OCI-LY7 (cell line): Measurements from ENCODE around the gene DRG2. TPM values are rescaled to one million over a fixed set of nuclear protein-coding genes. Genes with fewer than 3 reads are reported as not detected.

Source experiments
- BruUV-seq: library from RNA; stranded (reverse); fragments of 400-500 nt; replicated peaks from 2 replicates; lab custom pipeline; 2021; lab: Mats Ljungman, UMichigan
- CTCF ChIA-PET: fragments of 300-600 bp; sonication (Branson Sonifier 250); formaldehyde crosslinking; loops from one replicate; lab custom pipeline; 2022; ENCODE audit warnings: antibody characterized with exemption; ENCODE audit not compliant: unreplicated experiment; lab: Charles Lee
- POLR2A ChIA-PET: fragments of 300-600 bp; sonication (Branson Sonifier 250); formaldehyde crosslinking; loops from one replicate; lab custom pipeline; 2022; ENCODE audit warnings: antibody characterized with exemption; lab: Charles Lee
- DNase-seq: peaks from one replicate; pipeline ENCODE4 v3.0.0-alpha.2; 2015; ENCODE audit warnings: low spot score
- H2AFZ ChIP-seq: fragments of 200-600 bp; sonication (generic), shearing (Covaris generic); 2 replicates; pipeline ENCODE4 v1.6.1; 2014; ENCODE audit warnings: mild to moderate bottlenecking, antibody characterized with exemption, low read length, moderate library complexity
- H3K27ac ChIP-seq: fragments of 200-600 bp; sonication (generic); 2 replicates; pipeline ENCODE4 v1.5.1; 2014; ENCODE audit warnings: mixed run types, low read depth, mild to moderate bottlenecking, moderate library complexity, low read length, inconsistent platforms; ENCODE audit not compliant: poor library complexity, severe bottlenecking
- H3K36me3 ChIP-seq: fragments of 200-600 bp; sonication (generic); 2 replicates; pipeline ENCODE4 v1.6.1; 2014; ENCODE audit warnings: mild to moderate bottlenecking, antibody characterized with exemption, low read length, moderate library complexity, mixed read lengths; ENCODE audit not compliant: insufficient read depth
- H3K4me1 ChIP-seq: fragments of 200-600 bp; sonication (generic); 2 replicates; pipeline ENCODE4 v1.5.1; 2014; ENCODE audit warnings: mild to moderate bottlenecking, low read length; ENCODE audit not compliant: insufficient read depth, poor library complexity, severe bottlenecking
- H3K4me2 ChIP-seq: fragments of 200-600 bp; sonication (generic); 2 replicates; pipeline ENCODE4 v1.6.1; 2014; ENCODE audit warnings: mild to moderate bottlenecking, low read length
- H3K4me3 ChIP-seq: fragments of 200-600 bp; sonication (generic); 2 replicates; pipeline ENCODE4 v1.5.1; 2014; ENCODE audit warnings: mild to moderate bottlenecking, low read depth, low read length; ENCODE audit not compliant: poor library complexity, severe bottlenecking
- H3K79me2 ChIP-seq: fragments of 200-600 bp; sonication (generic); 2 replicates; pipeline ENCODE4 v1.6.1; 2016; ENCODE audit warnings: low read depth, mild to moderate bottlenecking, low read length, moderate library complexity, mixed read lengths; ENCODE audit not compliant: insufficient read depth
- H3K9me2 ChIP-seq: fragments of 200-600 bp; sonication (generic); 2 replicates; pipeline ENCODE4 v1.6.1; 2016; ENCODE audit warnings: mild to moderate bottlenecking, low read length, mixed read lengths; ENCODE audit not compliant: insufficient read depth
- H3K9me3 ChIP-seq: fragments of 200-600 bp; sonication (generic); 2 replicates; pipeline ENCODE4 v1.6.1; 2014; ENCODE audit warnings: mild to moderate bottlenecking, mixed run types, low read length, mixed read lengths
- H4K20me1 ChIP-seq: fragments of 200-600 bp; sonication (generic); 2 replicates; pipeline ENCODE4 v1.6.1; 2014; ENCODE audit warnings: mild to moderate bottlenecking, antibody characterized with exemption, low read length, moderate library complexity, mixed read lengths; ENCODE audit not compliant: insufficient read depth
- EZH2phosphoT487 ChIP-seq: fragments of 200-600 bp; sonication (generic); IDR thresholded peaks from 2 replicates; pipeline ENCODE4 v1.6.1; 2018; ENCODE audit warnings: low read depth, borderline replicate concordance, mild to moderate bottlenecking, mixed run types, antibody characterized with exemption, low read length, moderate library complexity, mixed read lengths
- intact Hi-C: fragments of 100-400 bp; cut with micrococcal nuclease; formaldehyde crosslinking; loops from one replicate; pipeline ENCODE4 v1.10.0; 2022; ENCODE audit not compliant: unreplicated experiment
- total RNA-seq, 2 experiments: library from RNA; depleted of rRNA in 1 of 2; stranded (reverse); fragments of >200 nt in 1 of 2; shearing (Covaris generic) in 1 of 2; gene quantifications; 2 replicates each; pipeline ENCODE4 v1.2.3, GENCODE V29; 2014 to 2022
- TF ChIP-seq, protein P1 (sequence below): fragments of 200-600 bp; sonication (generic); conservative IDR thresholded peaks from 2 replicates; pipeline ENCODE4 v1.5.1; 2014; ENCODE audit warnings: mild to moderate bottlenecking, antibody characterized with exemption, low read length, moderate library complexity, mixed read lengths

DRG2 gene
- total RNA-seq, 2 experiments from 2014 or later, result 60.4 to 62.6 TPM

DNA sequence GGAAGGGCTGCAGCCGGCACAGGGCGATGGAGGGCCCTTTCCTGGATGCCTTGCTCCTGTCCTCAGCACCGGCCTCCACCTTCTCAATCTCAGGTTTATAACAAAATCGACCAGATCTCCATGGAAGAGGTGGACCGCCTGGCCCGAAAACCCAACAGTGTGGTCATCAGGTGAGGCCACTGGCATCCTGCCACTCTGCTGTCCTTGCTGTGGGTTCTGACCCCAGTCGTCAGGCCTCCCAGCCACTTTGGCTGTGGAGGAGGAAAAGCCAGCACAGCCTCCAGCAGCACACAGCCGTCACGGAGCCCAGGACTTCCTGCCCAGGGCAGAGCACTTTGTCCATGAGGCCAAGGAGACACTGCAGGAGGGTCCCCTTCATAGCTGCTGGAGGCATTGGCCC is 14.1 kb downstream of the DRG2 start:
- intact Hi-C loops, result no loop called here
- TF ChIP-seq, protein P1, sequence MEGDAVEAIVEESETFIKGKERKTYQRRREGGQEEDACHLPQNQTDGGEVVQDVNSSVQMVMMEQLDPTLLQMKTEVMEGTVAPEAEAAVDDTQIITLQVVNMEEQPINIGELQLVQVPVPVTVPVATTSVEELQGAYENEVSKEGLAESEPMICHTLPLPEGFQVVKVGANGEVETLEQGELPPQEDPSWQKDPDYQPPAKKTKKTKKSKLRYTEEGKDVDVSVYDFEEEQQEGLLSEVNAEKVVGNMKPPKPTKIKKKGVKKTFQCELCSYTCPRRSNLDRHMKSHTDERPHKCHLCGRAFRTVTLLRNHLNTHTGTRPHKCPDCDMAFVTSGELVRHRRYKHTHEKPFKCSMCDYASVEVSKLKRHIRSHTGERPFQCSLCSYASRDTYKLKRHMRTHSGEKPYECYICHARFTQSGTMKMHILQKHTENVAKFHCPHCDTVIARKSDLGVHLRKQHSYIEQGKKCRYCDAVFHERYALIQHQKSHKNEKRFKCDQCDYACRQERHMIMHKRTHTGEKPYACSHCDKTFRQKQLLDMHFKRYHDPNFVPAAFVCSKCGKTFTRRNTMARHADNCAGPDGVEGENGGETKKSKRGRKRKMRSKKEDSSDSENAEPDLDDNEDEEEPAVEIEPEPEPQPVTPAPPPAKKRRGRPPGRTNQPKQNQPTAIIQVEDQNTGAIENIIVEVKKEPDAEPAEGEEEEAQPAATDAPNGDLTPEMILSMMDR, result no peak
- TF ChIP-seq EZH2phosphoT487, result no peak
- Histone ChIP-seq H3K9me3 (no peaks in the 10 kb centered on the region), H3K4me2 (no peak overlapping the region), H3K9me2 (no peaks in the 10 kb centered on the region), H4K20me1 (no peaks in the 10 kb centered on the region), H3K79me2 (no peaks in the 10 kb centered on the region), H3K4me3 (no peak overlapping the region), H3K36me3 (peaks cover 41% of the 10 kb centered on the region; the same call in 1 of the 2 replicates), H2AFZ (no peak overlapping the region), H3K4me1 (peaks cover 5% of the 10 kb centered on the region), H3K27ac (no peak overlapping the region)
- DNase-seq, result no peak
- ChIA-PET POLR2A (no interaction called here), CTCF (no interaction called here)
- no TSS peak for BruUV-seq

DNA sequence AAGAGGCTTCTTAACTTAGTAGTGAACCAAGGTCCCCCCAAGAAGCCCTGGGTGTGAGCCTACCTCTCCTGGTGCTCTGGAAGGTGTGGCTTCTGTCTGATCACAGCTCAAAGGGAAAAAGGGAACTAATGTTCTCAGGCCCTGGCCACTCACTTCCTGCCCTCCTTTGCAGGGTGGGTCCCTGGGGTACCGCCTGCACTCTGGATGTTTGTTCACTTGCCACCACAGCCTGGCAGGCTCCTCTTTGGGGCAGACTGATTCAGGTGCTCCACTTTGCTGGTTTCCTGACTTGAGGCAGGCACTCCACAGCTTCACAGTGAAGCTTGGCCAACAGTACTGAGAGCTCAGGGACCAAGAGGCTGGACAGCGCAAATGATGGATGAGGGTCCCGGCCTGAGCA is 14.9 kb downstream of the DRG2 start:
- ChIA-PET POLR2A (interaction anchor here (0.8 kb wide), 1 partner anchor 23 kb away, joined by 3 read pairs; no protein-coding TSS in a partner anchor), CTCF (no interaction called here)
- H3K4me1 ChIP-seq, result peaks cover 5% of the 10 kb centered on the region
- no peak for TF ChIP-seq EZH2phosphoT487
- TF ChIP-seq, protein P1, result no peak
- no peak overlapping the region for H3K4me2 ChIP-seq
- DNase-seq, result peak; percentile 48
- no peak overlapping the region for H3K27ac ChIP-seq
- no TSS peak for BruUV-seq
- H3K9me3 ChIP-seq, result no peaks in the 10 kb centered on the region
- no peaks in the 10 kb centered on the region for H4K20me1 ChIP-seq
- H3K36me3 ChIP-seq, result peaks cover 33% of the 10 kb centered on the region; the same call in 1 of the 2 replicates
- intact Hi-C loops, result no loop called here
- no peak overlapping the region for H3K4me3 ChIP-seq
- H3K79me2 ChIP-seq, result no peaks in the 10 kb centered on the region
- H3K9me2 ChIP-seq, result no peaks in the 10 kb centered on the region
- H2AFZ ChIP-seq, result no peak overlapping the region

DNA sequence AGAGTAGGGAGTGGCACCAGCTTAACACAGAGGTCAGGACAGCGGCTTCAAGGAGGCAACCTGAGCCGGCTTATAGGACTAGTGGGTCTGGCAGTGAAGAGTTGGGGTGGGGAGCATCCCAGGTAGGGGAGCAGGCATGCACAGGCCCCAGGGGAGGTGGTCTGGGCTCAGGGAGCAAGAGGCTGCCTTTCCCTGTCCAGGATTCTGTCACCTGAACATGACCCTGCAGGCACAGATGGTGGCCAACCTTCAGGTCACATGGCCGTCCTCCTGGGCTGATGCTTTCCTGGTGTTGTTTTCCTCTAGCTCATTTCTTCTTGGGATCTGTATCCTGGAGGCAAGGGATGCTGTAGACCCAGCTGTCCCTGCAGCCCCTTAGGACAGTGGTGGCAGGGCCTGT is 17.3 kb downstream of the DRG2 start:
- no peak overlapping the region for H2AFZ ChIP-seq
- ChIA-PET CTCF (no interaction called here), POLR2A (no interaction called here)
- no peaks in the 10 kb centered on the region for H3K9me3 ChIP-seq
- no peaks in the 10 kb centered on the region for H3K79me2 ChIP-seq
- BruUV-seq, result no TSS peak
- H4K20me1 ChIP-seq, result no peaks in the 10 kb centered on the region
- no peak for DNase-seq
- intact Hi-C loops, result no loop called here
- TF ChIP-seq EZH2phosphoT487, result no peak
- TF ChIP-seq, protein P1, result no peak
- no peak overlapping the region for H3K4me2 ChIP-seq
- H3K27ac ChIP-seq, result no peak overlapping the region
- H3K4me1 ChIP-seq, result peaks cover 5% of the 10 kb centered on the region
- peaks cover 12% of the 10 kb centered on the region; the same call in 1 of the 2 replicates for H3K36me3 ChIP-seq
- H3K4me3 ChIP-seq, result no peak overlapping the region
- no peaks in the 10 kb centered on the region for H3K9me2 ChIP-seq
